Measurements from ENCODE around the gene EP300.
"Not testable (repeated sequence)": the region's sequence is repeated elsewhere in the genome, so short reads cannot be mapped to it uniquely, and the experiment has no call there.

The EP300 gene

GRCh38 chr22:41091132-41092022, 1.0 kb upstream of the EP300 start:
- DNase-seq = peak; percentile 98

GRCh38 chr22:41092847-41093411, 537 bp downstream of the EP300 start:
- peak; percentile 61 for DNase-seq

- peak; percentile 25 for DNase-seq
These were observed 1.7 kb downstream of the EP300 start for GRCh38 chr22:41094041-41094593.

- no peak for DNase-seq
These were observed 4.0 kb downstream of the EP300 start for GRCh38 chr22:41096391-41096790.

GRCh38 chr22:41096841-41097240, 4.4 kb downstream of the EP300 start:
- DNase-seq = no peak

- DNase-seq = no peak
These were observed 6.6 kb downstream of the EP300 start for GRCh38 chr22:41099036-41099435.

GRCh38 chr22:41106122-41106968, 14.0 kb downstream of the EP300 start:
- no peak for DNase-seq

- not testable (repeated sequence) for DNase-seq
These were observed 14.6 kb downstream of the EP300 start for GRCh38 chr22:41106969-41107325.

- DNase-seq = no peak
These were observed 18.6 kb downstream of the EP300 start for GRCh38 chr22:41110968-41111367.

GRCh38 chr22:41116342-41116741, 23.9 kb downstream of the EP300 start:
- no peak for DNase-seq

- no peak for DNase-seq
These were observed 25.0 kb downstream of the EP300 start for GRCh38 chr22:41117127-41117965.

GRCh38 chr22:41123151-41123550, 30.8 kb downstream of the EP300 start:
- no peak for DNase-seq

GRCh38 chr22:41124086-41124485, 31.7 kb downstream of the EP300 start:
- DNase-seq = no peak

GRCh38 chr22:41127451-41127850, 35.1 kb downstream of the EP300 start:
- no peak for DNase-seq

- DNase-seq = no peak
These were observed 36.2 kb downstream of the EP300 start for GRCh38 chr22:41128606-41129005.

- DNase-seq = no peak
These were observed 40.2 kb downstream of the EP300 start for GRCh38 chr22:41132550-41132949.

GRCh38 chr22:41140365-41140957, 48.1 kb downstream of the EP300 start:
- DNase-seq = no peak

- DNase-seq = not testable (repeated sequence)
These were observed 53.5 kb downstream of the EP300 start for GRCh38 chr22:41145921-41146320.

GRCh38 chr22:41146573-41146972, 54.2 kb downstream of the EP300 start:
- DNase-seq = no peak

GRCh38 chr22:41147722-41148121, 55.3 kb downstream of the EP300 start:
- DNase-seq = no peak

- no peak for DNase-seq
These were observed 60.5 kb downstream of the EP300 start for GRCh38 chr22:41152902-41153301.

- no peak for DNase-seq
These were observed 64.7 kb downstream of the EP300 start for GRCh38 chr22:41157083-41157482.
